PFSK-1 (cell line): ENCODE data around the gene NEDD9.

Experiments used
- FOXP2 ChIP-seq: optimal IDR thresholded peaks from 2 replicates; pipeline ENCODE3; 2011; ENCODE audit warnings: borderline replicate concordance, control low read depth, inconsistent platforms; ENCODE audit not compliant: insufficient read depth; ENCODE audit errors: extremely low read length, extremely low read depth
- POLR2AphosphoS5 ChIP-seq: IDR thresholded peaks from 2 replicates; pipeline ENCODE4 v1.6.1; 2012; ENCODE audit warnings: low read depth, mild to moderate bottlenecking, control low read depth, low read length, moderate library complexity
- REST ChIP-seq, 2 experiments: IDR thresholded peaks; 2 replicates each; pipeline versions ENCODE4 v1.6.1 to v1.8.0; 2011 to 2012; ENCODE audit warnings: low read depth in 2 of 2, low read length in 2 of 2, control low read depth in 1 of 2, inconsistent platforms in 1 of 2, mild to moderate bottlenecking in 1 of 2, moderate library complexity in 1 of 2; ENCODE audit not compliant: insufficient read depth in 1 of 2
- SIN3A ChIP-seq: IDR thresholded peaks from 2 replicates; pipeline ENCODE4 v1.6.1; 2012; ENCODE audit warnings: mild to moderate bottlenecking, low read length, moderate library complexity, borderline replicate concordance; ENCODE audit not compliant: insufficient read depth
- TAF1 ChIP-seq: IDR thresholded peaks from 2 replicates; pipeline ENCODE4 v1.6.1; 2012; ENCODE audit warnings: low read length, control low read depth, borderline replicate concordance; ENCODE audit not compliant: insufficient read depth

Gene NEDD9

GRCh38 chr6:11190625-11191245, 41.7 kb downstream of the NEDD9 start:
- TF ChIP-seq SIN3A (no peak), FOXP2 (no peak), REST (IDR thresholded peaks at IDR 0.05; ENCODE audit: insufficient read depth in 1 of 2, low read depth in 2 of 2, low read length in 2 of 2) (no peak), POLR2AphosphoS5 (no peak), TAF1 (no peak)

GRCh38 chr6:11189865-11190624, 42.4 kb downstream of the NEDD9 start:
- TF ChIP-seq POLR2AphosphoS5, result no peak
- TF ChIP-seq FOXP2, result no peak
- no peak for TF ChIP-seq SIN3A
- TF ChIP-seq REST (IDR thresholded peaks at IDR 0.05; ENCODE audit: insufficient read depth in 1 of 2, low read depth in 2 of 2, low read length in 2 of 2), result no peak
- no peak for TF ChIP-seq TAF1

GRCh38 chr6:11188161-11188915, 44.1 kb downstream of the NEDD9 start:
- TF ChIP-seq REST (IDR thresholded peaks at IDR 0.05; ENCODE audit: insufficient read depth in 1 of 2, low read depth in 2 of 2, low read length in 2 of 2), result no peak
- no peak for TF ChIP-seq FOXP2

- TF ChIP-seq SIN3A (no peak), FOXP2 (no peak)
Observed at GRCh38 chr6:11187301-11187700, 45.2 kb downstream of the NEDD9 start.

- TF ChIP-seq POLR2AphosphoS5, result no peak
- TF ChIP-seq TAF1, result no peak
- no peak for TF ChIP-seq REST (IDR thresholded peaks at IDR 0.05; ENCODE audit: insufficient read depth in 1 of 2, low read depth in 2 of 2, low read length in 2 of 2)
- no peak for TF ChIP-seq FOXP2
- TF ChIP-seq SIN3A, result no peak
Observed at GRCh38 chr6:11185204-11185842, 47.1 kb downstream of the NEDD9 start.
